ENCODE results near the gene SPOCD1.

The SPOCD1 gene

DNA sequence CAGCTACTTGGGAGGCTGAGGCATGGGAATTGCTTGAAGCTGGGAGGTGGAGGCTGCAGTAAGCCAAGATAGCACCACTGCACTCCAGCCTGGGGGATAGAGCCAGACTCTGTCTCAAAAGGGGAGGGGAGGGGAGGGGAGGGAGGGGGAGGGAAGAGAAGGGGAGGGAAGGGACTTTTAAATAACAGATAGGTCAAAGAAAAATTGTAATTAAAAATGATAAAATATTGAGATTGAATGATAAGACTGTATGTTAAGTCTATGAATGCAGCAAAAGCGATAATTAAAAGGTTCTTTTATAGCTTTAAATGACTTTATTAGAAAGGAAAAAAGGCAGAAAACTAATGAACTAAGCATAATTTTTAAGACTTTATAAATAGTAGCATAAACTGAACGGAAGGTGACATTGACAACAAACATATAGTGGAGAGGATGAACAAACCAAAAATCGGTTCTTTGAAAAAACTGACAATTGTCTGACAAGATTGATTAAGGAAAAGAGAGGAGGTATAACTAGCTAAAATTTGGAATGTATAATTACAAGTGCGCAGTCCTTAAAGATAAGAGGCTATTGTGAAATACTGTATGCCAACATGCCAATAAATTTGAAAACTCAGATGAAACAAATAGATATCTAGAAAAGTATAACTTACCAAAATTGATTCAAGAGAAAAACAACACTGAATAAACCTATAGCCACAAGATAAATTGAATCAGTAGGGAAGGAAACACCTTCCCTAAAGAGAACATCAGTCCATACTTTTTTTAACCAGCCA, 8.4 kb downstream of the SPOCD1 start:
- H3K27ac Mint-ChIP-seq: no peak overlapping the region
- no peaks in the 10 kb centered on the region for H3K4me1 Mint-ChIP-seq
- H3K9me3 Mint-ChIP-seq: no peaks in the 10 kb centered on the region
- H3K4me3 Mint-ChIP-seq: no peak overlapping the region
- peaks cover 8% of the 10 kb centered on the region for H3K27me3 Mint-ChIP-seq (ENCODE audit: low read depth)
- TF ChIP-seq, protein P1, sequence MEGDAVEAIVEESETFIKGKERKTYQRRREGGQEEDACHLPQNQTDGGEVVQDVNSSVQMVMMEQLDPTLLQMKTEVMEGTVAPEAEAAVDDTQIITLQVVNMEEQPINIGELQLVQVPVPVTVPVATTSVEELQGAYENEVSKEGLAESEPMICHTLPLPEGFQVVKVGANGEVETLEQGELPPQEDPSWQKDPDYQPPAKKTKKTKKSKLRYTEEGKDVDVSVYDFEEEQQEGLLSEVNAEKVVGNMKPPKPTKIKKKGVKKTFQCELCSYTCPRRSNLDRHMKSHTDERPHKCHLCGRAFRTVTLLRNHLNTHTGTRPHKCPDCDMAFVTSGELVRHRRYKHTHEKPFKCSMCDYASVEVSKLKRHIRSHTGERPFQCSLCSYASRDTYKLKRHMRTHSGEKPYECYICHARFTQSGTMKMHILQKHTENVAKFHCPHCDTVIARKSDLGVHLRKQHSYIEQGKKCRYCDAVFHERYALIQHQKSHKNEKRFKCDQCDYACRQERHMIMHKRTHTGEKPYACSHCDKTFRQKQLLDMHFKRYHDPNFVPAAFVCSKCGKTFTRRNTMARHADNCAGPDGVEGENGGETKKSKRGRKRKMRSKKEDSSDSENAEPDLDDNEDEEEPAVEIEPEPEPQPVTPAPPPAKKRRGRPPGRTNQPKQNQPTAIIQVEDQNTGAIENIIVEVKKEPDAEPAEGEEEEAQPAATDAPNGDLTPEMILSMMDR (IDR thresholded peaks at IDR 0.05; ENCODE audit: unreplicated experiment in 3 of 3): no peak
- no peaks in the 10 kb centered on the region for H3K36me3 Mint-ChIP-seq (ENCODE audit: low read depth)

DNA sequence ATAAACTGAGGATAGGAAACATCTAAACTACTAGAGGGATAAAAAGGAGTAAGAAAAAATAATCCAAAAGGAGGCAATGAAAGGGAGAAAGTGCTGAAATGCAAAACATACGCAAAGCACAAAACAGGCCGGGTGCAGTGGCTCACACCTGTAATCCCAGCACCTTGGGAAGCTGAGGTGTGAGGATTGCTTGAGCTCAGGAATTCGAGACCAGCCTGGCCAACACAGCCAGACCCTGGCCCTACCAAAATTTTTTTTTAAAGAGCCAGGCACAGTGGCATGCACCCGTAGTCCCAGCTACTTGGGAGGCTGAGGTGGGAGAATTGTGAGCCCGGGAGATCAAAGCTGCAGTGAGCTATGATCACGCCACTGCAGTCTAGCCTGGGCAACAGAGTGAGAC, 10.5 kb downstream of the SPOCD1 start:
- Mint-ChIP-seq H3K4me3 (no peak overlapping the region), H3K36me3 (ENCODE audit: low read depth) (no peaks in the 10 kb centered on the region), H3K9me3 (no peaks in the 10 kb centered on the region), H3K27ac (no peak overlapping the region), H3K4me1 (peaks cover 8% of the 10 kb centered on the region), H3K27me3 (ENCODE audit: low read depth) (peaks cover 4% of the 10 kb centered on the region)
- TF ChIP-seq, protein P1 (IDR thresholded peaks at IDR 0.05; ENCODE audit: unreplicated experiment in 3 of 3): no peak

DNA sequence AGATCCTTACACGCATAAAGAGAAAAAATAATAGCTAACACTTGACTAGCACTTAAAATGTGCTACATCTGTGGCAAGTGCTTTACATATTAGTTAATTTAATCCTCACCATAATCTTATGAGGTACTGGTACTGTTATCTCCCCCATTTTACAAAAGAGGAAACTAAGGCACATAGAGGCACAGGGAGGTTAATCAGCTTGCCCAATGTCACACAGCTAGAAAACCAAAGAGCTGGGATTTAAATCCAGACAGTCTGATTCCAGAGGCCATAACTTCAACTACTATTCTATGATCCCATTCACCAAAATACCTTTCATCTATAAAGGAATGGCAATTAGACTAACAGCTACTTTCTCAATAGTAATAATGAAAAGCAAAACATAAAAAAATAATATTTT, 11.7 kb downstream of the SPOCD1 start:
- TF ChIP-seq, protein P1 (IDR thresholded peaks at IDR 0.05; ENCODE audit: unreplicated experiment in 3 of 3): no peak
- H3K27me3 Mint-ChIP-seq (ENCODE audit: low read depth): peaks cover 4% of the 10 kb centered on the region
- no peaks in the 10 kb centered on the region for H3K36me3 Mint-ChIP-seq (ENCODE audit: low read depth)
- no peak overlapping the region for H3K4me3 Mint-ChIP-seq
- H3K9me3 Mint-ChIP-seq: no peaks in the 10 kb centered on the region
- H3K27ac Mint-ChIP-seq: no peak overlapping the region
- H3K4me1 Mint-ChIP-seq: peaks cover 8% of the 10 kb centered on the region

DNA sequence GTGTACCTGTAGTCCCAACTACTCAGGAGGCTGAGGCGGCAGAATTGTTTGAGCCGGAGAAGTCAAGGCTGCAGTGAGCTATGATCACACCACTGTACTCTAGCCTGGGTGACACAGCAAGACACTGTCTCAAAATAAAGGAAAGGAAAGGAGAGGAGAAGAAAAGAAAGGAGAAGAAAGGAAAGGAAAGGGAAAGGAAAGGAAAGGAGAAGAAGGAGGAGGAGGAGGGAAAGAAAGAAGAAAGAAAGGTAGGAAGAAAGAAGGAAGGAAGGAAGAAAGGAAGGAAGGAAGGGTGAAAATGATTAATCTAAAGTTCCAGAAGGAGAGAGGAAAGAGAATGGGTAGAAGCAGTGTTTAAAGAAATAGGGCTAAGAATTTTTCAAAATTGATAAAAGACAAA, 12.2 kb downstream of the SPOCD1 start:
- Mint-ChIP-seq H3K36me3 (ENCODE audit: low read depth) (no peaks in the 10 kb centered on the region), H3K27ac (no peak overlapping the region), H3K4me1 (peaks cover 13% of the 10 kb centered on the region), H3K9me3 (no peaks in the 10 kb centered on the region), H3K27me3 (ENCODE audit: low read depth) (peaks cover 4% of the 10 kb centered on the region), H3K4me3 (no peak overlapping the region)
- TF ChIP-seq, protein P1 (IDR thresholded peaks at IDR 0.05; ENCODE audit: unreplicated experiment in 3 of 3): no peak

DNA sequence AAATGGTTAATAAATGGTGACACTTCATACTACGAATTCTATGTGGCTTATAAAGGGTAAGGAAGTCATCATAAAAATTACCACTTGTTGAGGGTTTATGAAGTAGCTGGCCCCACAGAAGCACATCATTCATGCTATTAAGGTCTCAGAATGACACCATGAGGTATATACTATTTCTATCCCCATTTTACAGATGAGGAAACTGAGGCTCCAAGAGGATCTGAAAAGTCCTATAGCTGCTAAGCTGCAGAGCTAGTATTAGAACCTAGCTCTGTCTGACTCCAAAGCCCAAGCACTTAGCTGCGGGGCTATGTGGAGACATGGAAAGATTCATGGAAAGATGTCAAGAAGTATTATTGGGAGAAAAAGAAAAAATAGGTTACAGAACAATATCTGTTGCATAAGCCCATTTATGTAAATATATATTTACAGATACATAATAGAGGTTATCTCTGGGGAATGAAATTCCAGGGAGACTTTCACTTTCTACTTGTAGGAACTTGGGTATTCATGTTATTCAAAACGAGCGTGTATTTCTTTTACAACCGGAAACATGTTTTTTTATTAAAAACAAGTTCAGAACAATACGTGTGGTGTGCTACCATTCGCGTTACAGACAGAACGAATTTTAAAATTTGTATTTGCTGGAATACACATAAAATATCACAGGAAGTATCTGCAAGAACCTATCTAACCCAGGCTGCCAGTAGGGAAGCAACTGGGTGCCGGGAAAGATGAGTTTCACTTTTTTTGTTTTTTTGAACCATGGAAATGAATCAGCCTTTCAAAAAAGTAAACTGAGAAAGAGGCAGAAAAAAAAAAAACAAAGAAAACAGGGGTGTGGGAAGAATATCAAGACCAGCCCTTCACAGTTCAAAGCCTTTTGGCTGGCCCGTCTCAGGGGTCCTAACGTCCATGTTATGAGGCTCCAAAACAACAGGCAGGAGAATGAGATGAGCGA, 13.4 kb downstream of the SPOCD1 start:
- peaks cover 19% of the 10 kb centered on the region for H3K4me1 Mint-ChIP-seq
- no peaks in the 10 kb centered on the region for H3K9me3 Mint-ChIP-seq
- H3K27me3 Mint-ChIP-seq (ENCODE audit: low read depth): peaks cover 6% of the 10 kb centered on the region
- H3K4me3 Mint-ChIP-seq: no peak overlapping the region
- no peaks in the 10 kb centered on the region for H3K36me3 Mint-ChIP-seq (ENCODE audit: low read depth)
- TF ChIP-seq, protein P1 (IDR thresholded peaks at IDR 0.05; ENCODE audit: unreplicated experiment in 3 of 3): no peak
- H3K27ac Mint-ChIP-seq: no peak overlapping the region
